ENCODE measurements around the gene ZNF296.

The ZNF296 gene

DNA sequence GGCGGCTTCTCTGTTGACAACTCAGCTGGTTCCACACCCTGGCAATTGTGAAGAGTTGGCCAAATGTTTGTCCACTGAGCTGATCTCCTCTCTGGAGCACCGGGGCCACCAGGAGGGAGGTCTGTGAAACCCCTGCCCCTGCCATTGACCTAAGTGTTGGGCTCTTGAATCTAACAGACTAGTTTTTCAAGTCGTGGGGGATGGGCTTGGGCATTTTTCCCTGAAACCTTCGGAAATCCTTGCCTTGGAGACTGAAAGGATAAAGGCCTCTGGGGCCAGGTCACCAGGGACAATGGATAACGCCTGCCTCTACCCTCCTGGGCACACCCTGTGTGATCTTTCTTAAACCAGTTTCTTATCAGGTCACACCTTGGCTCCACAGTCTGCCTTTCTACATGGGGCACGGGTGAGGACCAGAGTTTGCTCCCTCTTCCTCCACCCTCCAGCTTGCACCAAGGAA is 3.7 kb upstream of the ZNF296 start:
- TF ChIP-seq, protein P1, sequence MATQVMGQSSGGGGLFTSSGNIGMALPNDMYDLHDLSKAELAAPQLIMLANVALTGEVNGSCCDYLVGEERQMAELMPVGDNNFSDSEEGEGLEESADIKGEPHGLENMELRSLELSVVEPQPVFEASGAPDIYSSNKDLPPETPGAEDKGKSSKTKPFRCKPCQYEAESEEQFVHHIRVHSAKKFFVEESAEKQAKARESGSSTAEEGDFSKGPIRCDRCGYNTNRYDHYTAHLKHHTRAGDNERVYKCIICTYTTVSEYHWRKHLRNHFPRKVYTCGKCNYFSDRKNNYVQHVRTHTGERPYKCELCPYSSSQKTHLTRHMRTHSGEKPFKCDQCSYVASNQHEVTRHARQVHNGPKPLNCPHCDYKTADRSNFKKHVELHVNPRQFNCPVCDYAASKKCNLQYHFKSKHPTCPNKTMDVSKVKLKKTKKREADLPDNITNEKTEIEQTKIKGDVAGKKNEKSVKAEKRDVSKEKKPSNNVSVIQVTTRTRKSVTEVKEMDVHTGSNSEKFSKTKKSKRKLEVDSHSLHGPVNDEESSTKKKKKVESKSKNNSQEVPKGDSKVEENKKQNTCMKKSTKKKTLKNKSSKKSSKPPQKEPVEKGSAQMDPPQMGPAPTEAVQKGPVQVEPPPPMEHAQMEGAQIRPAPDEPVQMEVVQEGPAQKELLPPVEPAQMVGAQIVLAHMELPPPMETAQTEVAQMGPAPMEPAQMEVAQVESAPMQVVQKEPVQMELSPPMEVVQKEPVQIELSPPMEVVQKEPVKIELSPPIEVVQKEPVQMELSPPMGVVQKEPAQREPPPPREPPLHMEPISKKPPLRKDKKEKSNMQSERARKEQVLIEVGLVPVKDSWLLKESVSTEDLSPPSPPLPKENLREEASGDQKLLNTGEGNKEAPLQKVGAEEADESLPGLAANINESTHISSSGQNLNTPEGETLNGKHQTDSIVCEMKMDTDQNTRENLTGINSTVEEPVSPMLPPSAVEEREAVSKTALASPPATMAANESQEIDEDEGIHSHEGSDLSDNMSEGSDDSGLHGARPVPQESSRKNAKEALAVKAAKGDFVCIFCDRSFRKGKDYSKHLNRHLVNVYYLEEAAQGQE (IDR thresholded peaks at IDR 0.05; ENCODE audit: insufficient replicate concordance, low read depth), result no peak
- TF ChIP-seq POLR2AphosphoS5 (IDR thresholded peaks at IDR 0.05; ENCODE audit: low read depth) (no peak), GABPA (IDR thresholded peaks at IDR 0.05; ENCODE audit: low read depth) (no peak), SPI1 (IDR thresholded peaks at IDR 0.05; ENCODE audit: borderline replicate concordance, low read depth) (no peak)
- TF ChIP-seq, protein P2, sequence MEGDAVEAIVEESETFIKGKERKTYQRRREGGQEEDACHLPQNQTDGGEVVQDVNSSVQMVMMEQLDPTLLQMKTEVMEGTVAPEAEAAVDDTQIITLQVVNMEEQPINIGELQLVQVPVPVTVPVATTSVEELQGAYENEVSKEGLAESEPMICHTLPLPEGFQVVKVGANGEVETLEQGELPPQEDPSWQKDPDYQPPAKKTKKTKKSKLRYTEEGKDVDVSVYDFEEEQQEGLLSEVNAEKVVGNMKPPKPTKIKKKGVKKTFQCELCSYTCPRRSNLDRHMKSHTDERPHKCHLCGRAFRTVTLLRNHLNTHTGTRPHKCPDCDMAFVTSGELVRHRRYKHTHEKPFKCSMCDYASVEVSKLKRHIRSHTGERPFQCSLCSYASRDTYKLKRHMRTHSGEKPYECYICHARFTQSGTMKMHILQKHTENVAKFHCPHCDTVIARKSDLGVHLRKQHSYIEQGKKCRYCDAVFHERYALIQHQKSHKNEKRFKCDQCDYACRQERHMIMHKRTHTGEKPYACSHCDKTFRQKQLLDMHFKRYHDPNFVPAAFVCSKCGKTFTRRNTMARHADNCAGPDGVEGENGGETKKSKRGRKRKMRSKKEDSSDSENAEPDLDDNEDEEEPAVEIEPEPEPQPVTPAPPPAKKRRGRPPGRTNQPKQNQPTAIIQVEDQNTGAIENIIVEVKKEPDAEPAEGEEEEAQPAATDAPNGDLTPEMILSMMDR (IDR thresholded peaks at IDR 0.05; ENCODE audit: insufficient read depth, low read length), result no peak
- H3K27me3 ChIP-seq (ENCODE audit: insufficient read depth, poor library complexity, severe bottlenecking), result no peaks in the 10 kb centered on the region
- DNase-seq (ENCODE audit: low read depth in 1 of 2, low spot score in 1 of 2), result no peak
- H3K27ac ChIP-seq (replicated peaks), result peak overlapping the region; percentile 90
- H3K4me3 ChIP-seq (replicated peaks; ENCODE audit: insufficient read depth, low read length), result peak overlapping the region; percentile 97

DNA sequence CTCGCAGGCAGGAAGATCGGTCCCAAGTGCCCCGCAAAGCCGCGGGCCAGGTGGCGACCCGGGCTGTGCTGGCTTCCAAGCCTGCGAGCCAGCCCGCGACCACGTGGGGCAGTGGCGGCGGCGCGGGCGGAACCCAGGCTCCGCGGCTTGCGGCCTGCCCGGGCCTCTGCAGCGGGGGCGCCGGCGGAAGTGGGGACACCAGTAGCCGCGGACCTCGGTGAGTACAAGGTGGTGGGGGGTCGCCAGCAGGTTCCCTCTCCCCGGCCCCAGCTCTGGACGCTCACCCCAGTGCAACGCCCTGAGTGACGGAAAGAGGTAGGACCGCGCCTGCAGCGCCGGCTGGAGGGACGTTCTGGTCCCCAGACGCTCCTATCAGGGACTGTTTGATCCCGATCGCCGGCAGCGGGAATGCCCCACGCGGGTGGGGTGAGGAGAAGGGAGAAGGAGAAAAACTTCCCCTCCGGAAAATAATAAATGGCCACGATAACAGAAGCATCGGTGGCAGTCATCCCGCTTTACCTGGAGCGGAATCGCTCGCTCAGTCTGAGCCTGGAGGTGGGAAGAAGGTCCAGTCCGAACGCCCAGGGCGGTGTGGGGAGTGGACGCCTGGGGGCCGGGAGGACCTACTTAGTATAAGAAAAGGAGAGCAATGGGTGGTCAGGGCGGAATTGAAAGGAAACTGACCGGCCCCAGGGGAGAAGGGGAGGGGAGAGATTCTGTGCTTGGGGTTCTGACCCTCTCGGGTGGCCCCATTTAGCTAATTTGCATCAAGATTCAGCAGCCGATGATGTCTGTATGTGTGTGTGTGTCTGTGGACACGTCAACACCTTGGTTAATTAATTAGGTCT is 3.0 kb upstream of the ZNF296 start, which contains the start of gene GEMIN7:
Gene GEMIN7, plus strand, starts transcription at position 198 of the 848 bp plus-strand sequence. CDS start 10,855 bp downstream, outside the sequence.
- Histone ChIP-seq H3K27ac (replicated peaks) (peak within 1 kb of the TSS; percentile 90), H3K27me3 (ENCODE audit: insufficient read depth, poor library complexity, severe bottlenecking) (no peaks in the 10 kb centered on the region), H3K4me3 (replicated peaks; ENCODE audit: insufficient read depth, low read length) (peak within 1 kb of the TSS; percentile 97)
- TF ChIP-seq GABPA (IDR thresholded peaks at IDR 0.05; ENCODE audit: low read depth), result peak; percentile 98
- TF ChIP-seq, protein P1 (IDR thresholded peaks at IDR 0.05; ENCODE audit: insufficient replicate concordance, low read depth), result peak; percentile 75
- peak; percentile 87 for TF ChIP-seq POLR2AphosphoS5 (IDR thresholded peaks at IDR 0.05; ENCODE audit: low read depth)
- TF ChIP-seq SPI1 (IDR thresholded peaks at IDR 0.05; ENCODE audit: borderline replicate concordance, low read depth), result no peak
- TF ChIP-seq, protein P2 (IDR thresholded peaks at IDR 0.05; ENCODE audit: insufficient read depth, low read length), result no peak
- peak; percentile 76 to 83 for DNase-seq (ENCODE audit: low read depth in 1 of 2, low spot score in 1 of 2)

- TF ChIP-seq POLR2AphosphoS5 (IDR thresholded peaks at IDR 0.05; ENCODE audit: low read depth), result no peak
- peak; percentile 44; the same call in 1 of the 2 replicates for TF ChIP-seq SPI1 (IDR thresholded peaks at IDR 0.05; ENCODE audit: borderline replicate concordance, low read depth)
- H3K27ac ChIP-seq (replicated peaks), result peak overlapping the region; percentile 90
Observed at GRCh38 chr19:45078390-45079062, 2.2 kb upstream of the ZNF296 start.

More at GRCh38 chr19:45078390-45079062, 2.2 kb upstream of the ZNF296 start:
- Histone ChIP-seq H3K4me3 (replicated peaks; ENCODE audit: insufficient read depth, low read length) (peak overlapping the region; percentile 97), H3K27me3 (ENCODE audit: insufficient read depth, poor library complexity, severe bottlenecking) (no peaks in the 10 kb centered on the region)
- DNase-seq (ENCODE audit: low read depth in 1 of 2, low spot score in 1 of 2), result no peak

All from HL-60 (cell line).